Amniotic stem cell (primary cell): ENCODE results near the gene RASSF3.

Source experiments
- DNase-seq: peaks from one replicate; lab custom pipeline; 2025; lab: John Stamatoyannopoulos, UW

The RASSF3 gene

GRCh38 chr12:64723630-64724029 lies 113.3 kb downstream of the RASSF3 start:
- no peak for DNase-seq

GRCh38 chr12:64724201-64724745 lies 114.0 kb downstream of the RASSF3 start:
- DNase-seq = no peak

DNA sequence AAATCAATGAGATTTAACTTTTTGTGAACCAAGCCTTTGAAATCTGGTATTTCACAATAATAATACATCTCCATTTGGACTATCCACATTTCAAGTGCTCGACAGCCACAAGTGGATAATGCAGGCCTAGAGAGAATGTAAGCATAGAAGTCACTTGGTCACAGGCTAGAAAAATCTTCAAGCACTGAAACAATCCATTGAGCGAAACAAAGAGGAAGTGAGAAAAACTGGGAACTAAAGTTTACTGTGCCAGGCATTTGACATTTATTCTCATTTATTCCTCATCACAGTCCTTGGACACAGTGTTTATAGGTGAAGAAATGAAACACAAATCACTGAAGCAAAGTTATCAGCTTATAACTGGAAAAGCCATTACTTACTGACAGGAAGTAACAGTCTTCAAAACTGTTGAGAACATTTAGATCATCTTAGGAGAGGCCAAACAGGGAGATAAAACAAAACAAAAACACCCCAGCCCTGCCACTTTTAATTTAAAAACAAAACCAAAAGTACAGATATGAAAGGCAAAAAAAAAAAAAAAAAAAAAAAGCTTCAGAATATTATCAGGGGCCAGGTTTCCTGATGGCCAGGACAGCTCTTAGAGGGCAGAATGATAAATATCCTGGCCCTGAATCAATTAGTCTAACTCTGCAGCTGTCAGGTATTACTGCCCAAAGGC lies 119.8 kb downstream of the RASSF3 start:
- DNase-seq = no peak

DNA sequence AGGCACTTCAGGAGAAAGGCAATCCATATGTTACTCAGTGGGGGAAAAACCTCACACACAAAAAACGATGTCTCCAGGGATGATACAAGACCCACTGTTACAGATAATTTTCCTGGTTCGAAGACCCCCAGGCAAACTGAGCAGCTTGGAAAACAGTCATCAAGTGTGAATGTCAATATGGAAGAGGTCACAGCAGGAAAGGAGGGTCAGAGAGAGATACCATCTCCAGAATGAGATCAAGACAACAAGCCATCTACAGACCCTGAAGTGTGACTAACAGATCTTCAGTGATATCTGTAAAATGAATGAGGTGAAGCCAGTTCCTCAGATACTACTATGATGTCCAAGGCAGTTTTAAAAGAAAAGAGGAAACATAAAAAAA lies 120.3 kb downstream of the RASSF3 start:
- DNase-seq = no peak

- DNase-seq = no peak
These were observed 121.4 kb downstream of the RASSF3 start for GRCh38 chr12:64731683-64732082.

- no peak for DNase-seq
These were observed 123.6 kb downstream of the RASSF3 start for GRCh38 chr12:64733857-64734256.

- DNase-seq = no peak
These were observed 125.1 kb downstream of the RASSF3 start for GRCh38 chr12:64735442-64735841.

- no peak for DNase-seq
These were observed 126.5 kb downstream of the RASSF3 start for GRCh38 chr12:64736771-64737170.

- DNase-seq = no peak
These were observed 127.2 kb downstream of the RASSF3 start for GRCh38 chr12:64737539-64737938.

GRCh38 chr12:64739778-64740177 lies 129.5 kb downstream of the RASSF3 start:
- DNase-seq = no peak

DNA sequence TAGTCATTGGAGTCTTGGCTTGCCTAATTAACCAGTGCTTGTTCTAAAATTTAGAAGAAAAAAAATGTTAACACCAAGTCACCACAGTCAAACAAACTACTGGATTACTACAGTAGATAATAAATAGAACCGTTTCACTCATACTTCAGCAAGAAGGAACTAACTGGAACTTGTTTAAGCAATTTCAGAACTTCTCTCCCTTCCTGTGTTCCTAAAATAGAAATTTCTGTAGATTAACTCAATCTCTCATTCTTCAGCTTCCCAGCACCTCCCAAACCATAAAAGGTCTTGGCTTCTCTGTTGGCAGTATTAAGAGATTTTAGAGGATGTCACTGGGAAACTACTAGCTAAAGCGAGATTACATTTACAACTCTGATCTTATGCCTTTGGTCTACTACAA lies 130.4 kb downstream of the RASSF3 start:
- DNase-seq = no peak

DNA sequence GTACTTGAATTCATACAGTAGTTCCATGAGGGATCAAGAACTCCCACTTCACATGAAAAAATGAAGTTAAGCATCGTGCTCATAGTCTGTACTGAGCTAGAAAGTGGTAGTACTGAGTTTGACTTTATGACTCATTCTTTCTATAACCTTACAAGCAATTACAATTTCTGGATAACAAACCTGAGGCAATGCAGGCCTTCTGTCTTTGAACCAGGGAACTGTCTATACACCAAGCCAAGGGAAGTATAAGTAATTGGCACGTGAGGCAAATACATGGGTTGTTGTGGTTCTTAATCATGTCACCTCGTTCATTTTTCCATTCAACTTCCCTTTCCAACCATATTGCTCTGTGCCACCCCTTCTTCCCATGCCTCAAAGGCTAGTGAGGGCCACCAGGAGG lies 132.1 kb downstream of the RASSF3 start:
- DNase-seq = no peak

DNA sequence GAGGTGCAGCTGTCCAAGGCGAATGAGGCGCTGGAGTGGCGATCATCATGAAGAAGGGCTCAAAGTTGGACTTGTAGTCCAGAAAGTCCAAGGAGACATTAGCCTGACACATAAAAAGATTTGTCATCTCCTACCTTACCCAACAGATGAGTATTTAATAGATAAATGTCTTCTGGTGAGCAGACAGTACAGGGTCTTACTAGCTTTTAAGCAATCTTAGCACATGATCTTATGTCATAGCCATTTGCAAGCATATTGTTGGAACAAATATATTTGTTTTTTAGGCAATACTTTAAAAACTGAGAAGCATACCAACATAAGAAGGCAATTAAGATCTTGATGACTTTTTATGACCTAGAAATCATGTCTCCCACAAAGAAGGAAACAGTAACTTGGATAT lies 132.9 kb downstream of the RASSF3 start:
- no peak for DNase-seq

DNA sequence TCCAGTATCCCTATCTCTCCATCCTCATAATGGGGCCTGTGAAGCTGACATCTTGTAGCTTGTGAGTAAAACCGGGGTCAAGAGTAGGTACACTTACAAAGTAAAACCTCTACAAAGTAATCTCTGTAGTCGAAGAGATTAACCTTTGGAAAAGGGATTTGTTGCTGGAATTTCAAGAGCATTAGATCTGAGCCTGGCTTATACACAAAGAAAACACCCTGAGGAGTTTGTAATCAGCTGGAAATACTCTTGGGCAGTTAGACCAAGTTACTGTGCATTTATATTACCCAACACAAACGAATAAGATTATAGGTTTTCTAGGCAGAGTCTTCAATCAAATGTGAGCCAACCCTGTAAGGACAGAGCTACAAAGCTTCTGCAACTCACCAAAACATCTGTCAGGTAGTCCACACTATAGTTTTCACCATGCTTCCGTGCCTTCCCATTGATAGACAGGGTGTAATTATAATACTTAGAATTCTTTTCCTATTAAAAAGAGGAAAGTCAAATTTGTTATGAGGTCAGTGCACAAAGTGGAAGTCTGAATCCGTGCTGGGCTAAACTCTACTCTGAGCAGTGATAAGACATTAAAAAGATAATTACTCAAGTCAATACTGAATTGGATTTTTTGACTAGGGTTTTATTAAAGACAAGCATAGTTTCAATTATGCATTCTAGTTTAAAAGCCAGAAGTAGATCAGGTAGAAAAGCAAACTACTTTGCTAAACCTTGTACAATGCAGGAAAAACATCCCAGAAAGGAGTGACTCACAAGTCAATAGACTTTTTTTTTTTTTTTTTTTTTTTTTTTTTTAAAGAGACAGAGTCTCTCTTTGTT lies 134.3 kb downstream of the RASSF3 start:
- no peak for DNase-seq

GRCh38 chr12:64745259-64745807 lies 135.0 kb downstream of the RASSF3 start:
- no peak for DNase-seq

DNA sequence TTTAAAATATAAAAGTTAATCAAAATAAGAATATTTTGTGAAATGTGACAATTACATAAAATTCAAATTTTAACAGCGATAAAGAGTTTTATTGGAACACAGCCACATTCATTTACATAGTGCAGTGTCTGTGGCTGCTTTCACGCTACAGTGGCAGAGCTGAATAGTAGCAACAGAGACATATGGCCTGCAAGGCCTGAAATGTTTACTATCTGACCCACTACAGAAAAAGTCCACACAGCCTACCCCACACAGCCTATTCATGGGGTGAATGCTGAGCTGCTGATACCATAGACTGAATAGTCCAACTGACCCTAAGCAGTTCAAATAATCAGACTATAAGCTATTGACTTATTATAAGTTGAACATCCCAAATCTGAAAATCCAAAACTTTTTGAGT lies 135.7 kb downstream of the RASSF3 start:
- DNase-seq = no peak

- DNase-seq = no peak
These were observed 136.4 kb downstream of the RASSF3 start for GRCh38 chr12:64746663-64747062.
